HFFc6 (cell line): ENCODE data around the gene SLC13A2. TPM values are rescaled to one million over a fixed set of nuclear protein-coding genes. Genes with fewer than 3 reads are reported as not detected.

Experiments
- DNase-seq: peaks from one replicate; pipeline ENCODE4 v3.0.0-alpha.2; 2018
- H3K27ac Mint-ChIP-seq: 2 replicates; pipeline ENCODE4 v1.8.0; 2020; ENCODE audit warnings: mild to moderate bottlenecking, mixed read lengths
- H3K27me3 Mint-ChIP-seq: 2 replicates; pipeline ENCODE4 v1.8.0; 2021; ENCODE audit warnings: mild to moderate bottlenecking, moderate library complexity, mixed read lengths; ENCODE audit not compliant: insufficient read depth
- H3K36me3 Mint-ChIP-seq: 2 replicates; pipeline ENCODE4 v1.8.0; 2021; ENCODE audit warnings: low read depth, mixed read lengths
- H3K4me1 Mint-ChIP-seq: 2 replicates; pipeline ENCODE4 v1.8.0; 2020; ENCODE audit warnings: low read depth, mixed read lengths
- H3K4me3 Mint-ChIP-seq: 2 replicates; pipeline ENCODE4 v1.8.0; 2020; ENCODE audit warnings: mild to moderate bottlenecking, moderate library complexity, mixed read lengths
- H3K9me3 Mint-ChIP-seq: 2 replicates; pipeline ENCODE4 v1.8.0; 2020; ENCODE audit warnings: mild to moderate bottlenecking, mixed read lengths
- CTCF ChIP-seq: fragments of 200-600 bp; sonication (generic); IDR thresholded peaks from 2 replicates; pipeline ENCODE4 v1.5.0; 2021; ENCODE audit warnings: antibody characterized with exemption, mild to moderate bottlenecking
- total RNA-seq, 6 experiments: library from RNA; stranded (reverse); fragmentation: NEBNext Ultra II Directional; extraction: Animal tissue kit (Norgen Biotek cat#: 25700); gene quantifications; 2 replicates in 1 of 6; 3 replicates in 5 of 6; pipeline ENCODE4 v1.2.3, GENCODE V29; 2021

SLC13A2 gene
- total RNA-seq, 6 experiments from 2014 or later = 0.07 to 0.08 TPM; not detected in 4

- no peak for TF ChIP-seq CTCF
- no peaks in the 10 kb centered on the region for H3K9me3 Mint-ChIP-seq
- H3K4me3 Mint-ChIP-seq = no peak overlapping the region
- DNase-seq = no peak
- H3K27ac Mint-ChIP-seq = no peak overlapping the region
- H3K4me1 Mint-ChIP-seq = peaks cover 72% of the 10 kb centered on the region
- H3K27me3 Mint-ChIP-seq = peaks cover 5% of the 10 kb centered on the region
- H3K36me3 Mint-ChIP-seq = no peaks in the 10 kb centered on the region
Observed at GRCh38 chr17:28529013-28529400, 55.6 kb downstream of the SLC13A2 start.

GRCh38 chr17:28530250-28530649, 56.8 kb downstream of the SLC13A2 start:
- no peak for TF ChIP-seq CTCF
- Mint-ChIP-seq H3K27me3 (peaks cover 9% of the 10 kb centered on the region), H3K4me1 (peaks cover 64% of the 10 kb centered on the region), H3K4me3 (no peak overlapping the region), H3K9me3 (no peaks in the 10 kb centered on the region), H3K36me3 (no peaks in the 10 kb centered on the region), H3K27ac (no peak overlapping the region)
- DNase-seq = no peak

- TF ChIP-seq CTCF = no peak
- peaks cover 9% of the 10 kb centered on the region for H3K27me3 Mint-ChIP-seq
- peaks cover 57% of the 10 kb centered on the region for H3K4me1 Mint-ChIP-seq
- H3K9me3 Mint-ChIP-seq = no peaks in the 10 kb centered on the region
- H3K36me3 Mint-ChIP-seq = no peaks in the 10 kb centered on the region
- no peak overlapping the region for H3K4me3 Mint-ChIP-seq
- no peak overlapping the region for H3K27ac Mint-ChIP-seq
- no peak for DNase-seq
Observed at GRCh38 chr17:28530926-28531325, 57.5 kb downstream of the SLC13A2 start.

GRCh38 chr17:28532050-28532960, 58.9 kb downstream of the SLC13A2 start:
- DNase-seq = no peak
- peak overlapping the region; percentile 33; the same call in 1 of the 2 replicates for H3K27ac Mint-ChIP-seq
- no peaks in the 10 kb centered on the region for H3K9me3 Mint-ChIP-seq
- peaks cover 11% of the 10 kb centered on the region for H3K27me3 Mint-ChIP-seq
- peaks cover 48% of the 10 kb centered on the region for H3K4me1 Mint-ChIP-seq
- no peaks in the 10 kb centered on the region for H3K36me3 Mint-ChIP-seq
- no peak overlapping the region for H3K4me3 Mint-ChIP-seq
- no peak for TF ChIP-seq CTCF

- peaks cover 39% of the 10 kb centered on the region for H3K4me1 Mint-ChIP-seq
- H3K9me3 Mint-ChIP-seq = no peaks in the 10 kb centered on the region
- H3K27ac Mint-ChIP-seq = no peak overlapping the region
- no peak overlapping the region for H3K4me3 Mint-ChIP-seq
- H3K27me3 Mint-ChIP-seq = peaks cover 16% of the 10 kb centered on the region
- no peaks in the 10 kb centered on the region for H3K36me3 Mint-ChIP-seq
- TF ChIP-seq CTCF = no peak
- DNase-seq = no peak
Observed at GRCh38 chr17:28533091-28533807, 59.8 kb downstream of the SLC13A2 start.
